K562 (cell line): ENCODE measurements around the gene PRKAG2. TPM values are rescaled to one million over a fixed set of nuclear protein-coding genes. Genes with fewer than 3 reads are reported as not detected.

ENCODE experiments used
- CBFA2T2 ChIP-seq: fragments of 450-650 bp; conservative IDR thresholded peaks from 2 replicates; pipeline ENCODE4 v1.6.1; 2017; ENCODE audit warnings: mild to moderate bottlenecking
- CHD2 ChIP-seq: IDR thresholded peaks from 2 replicates; pipeline ENCODE4 v1.6.1; 2011; ENCODE audit warnings: low read depth, low read length
- FOXM1 ChIP-seq, 2 experiments: fragments of 450-650 bp in 1 of 2; sonication (generic) in 1 of 2; formaldehyde crosslinking in 1 of 2; IDR thresholded peaks; 2 replicates each; pipeline versions ENCODE4 v1.6.1 to v1.9.0; 2017 to 2022; ENCODE audit warnings: low read depth in 2 of 2, mild to moderate bottlenecking in 2 of 2, missing genetic modification reagents in 1 of 2, moderate library complexity in 1 of 2
- HDAC1 ChIP-seq, 2 experiments: fragments of 450-650 bp; IDR thresholded peaks; 2 replicates each; pipeline ENCODE4 v1.6.1; 2016 to 2017; ENCODE audit warnings: inconsistent platforms in 1 of 2, mild to moderate bottlenecking in 1 of 2, moderate library complexity in 1 of 2
- KAT7 ChIP-seq: sonication (generic); formaldehyde crosslinking; IDR thresholded peaks from 2 replicates; pipeline ENCODE4 v1.8.0; 2022; ENCODE audit warnings: missing genetic modification reagents, mild to moderate bottlenecking, borderline replicate concordance
- MAFK ChIP-seq: IDR thresholded peaks from 2 replicates; pipeline ENCODE4 v1.6.1; 2011; ENCODE audit warnings: low read length, improper control_type of control experiment
- NRF1 ChIP-seq, 2 experiments: fragments of 450-650 bp; IDR thresholded peaks in 1 of 2; conservative IDR thresholded peaks in 1 of 2; 2 replicates each; pipeline ENCODE4 v1.6.1; 2014; ENCODE audit warnings: mild to moderate bottlenecking in 2 of 2
- POLR3G ChIP-seq: IDR thresholded peaks from 2 replicates; pipeline ENCODE4 v1.6.1; 2011; ENCODE audit not compliant: insufficient read length, insufficient replicate concordance; ENCODE audit errors: extremely low read depth
- SMAD1 ChIP-seq: fragments of 150-350 bp; IDR thresholded peaks from 2 replicates; pipeline ENCODE4 v1.6.1; 2014; ENCODE audit warnings: low read length, low read depth; ENCODE audit not compliant: partially characterized antibody
- SMAD2 ChIP-seq: fragments of 150-350 bp; IDR thresholded peaks from 2 replicates; pipeline ENCODE4 v1.6.1; 2014; ENCODE audit warnings: low read depth, mild to moderate bottlenecking, low read length
- SMAD4 ChIP-seq: fragments of 250-450 bp; sonication (Bioruptor Pico); conservative IDR thresholded peaks from 2 replicates; pipeline ENCODE4 v1.8.0; 2021; ENCODE audit warnings: inconsistent platforms, mild to moderate bottlenecking, moderate library complexity
- SMARCA5 ChIP-seq: fragments of 450-650 bp; IDR thresholded peaks from 2 replicates; pipeline ENCODE4 v1.6.1; 2016
- TAF1 ChIP-seq: IDR thresholded peaks from 2 replicates; pipeline ENCODE4 v1.6.1; 2011; ENCODE audit warnings: mild to moderate bottlenecking, low read length, moderate library complexity; ENCODE audit not compliant: insufficient read depth, control insufficient read depth, severe bottlenecking; ENCODE audit errors: extremely low read depth
- ZNF140 ChIP-seq: fragments of 250-450 bp; sonication (Bioruptor Pico); IDR thresholded peaks from 2 replicates; pipeline ENCODE4 v1.8.0; 2021; ENCODE audit warnings: moderate library complexity, mild to moderate bottlenecking, inconsistent platforms
- ZNF165 ChIP-seq: fragments of 250-450 bp; sonication (Bioruptor Pico); IDR thresholded peaks from 2 replicates; pipeline ENCODE4 v1.4.0; 2020; ENCODE audit warnings: borderline replicate concordance
- polyA plus RNA-seq, 8 experiments: library from polyadenylated mRNA; depleted of rRNA in 4 of 8; stranded (reverse) in 5 of 8; unstranded in 3 of 8; fragments of >200 nt; fragmentation: Nextera tagmentation in 2 of 8; fragmentation: Illumina TruSeq in 1 of 8; extraction: Ambion mirVana in 2 of 8; extraction: Trizol in 1 of 8; gene quantifications; 2 replicates each; pipeline versions ENCODE4 v1.2.1 to v1.2.3, GENCODE V29; 2011 to 2014; ENCODE audit warnings: inconsistent platforms in 1 of 8, missing spikeins in 1 of 8
- total RNA-seq, 7 experiments: library from RNA; depleted of rRNA in 6 of 7; stranded (reverse); fragments of >200 nt in 6 of 7; fragmentation: Illumina TruSeq in 2 of 7; extraction: Trizol in 2 of 7; gene quantifications; 2 replicates each; pipeline versions ENCODE4 v1.2.1 to v1.2.3, GENCODE V29; 2011 to 2021; ENCODE audit warnings: low replicate concordance in 1 of 7
- TF ChIP-seq, protein P1 (sequence below), 2 experiments: IDR thresholded peaks; 2 replicates each; pipeline ENCODE4 v1.6.1; 2012; ENCODE audit warnings: improper control_type of control experiment in 2 of 2, low read depth in 2 of 2, low read length in 2 of 2, borderline replicate concordance in 1 of 2
- TF ChIP-seq, protein P2 (sequence below): fragments of 200-800 bp; sonication (Bioruptor generic); IDR thresholded peaks from 2 replicates; pipeline ENCODE4 v1.6.1; 2017; ENCODE audit warnings: missing genetic modification characterization, missing compliant biosample characterization
- TF ChIP-seq, protein P3 (sequence below), 2 experiments: fragments of 450-650 bp in 1 of 2; sonication (generic) in 1 of 2; formaldehyde crosslinking; conservative IDR thresholded peaks; 2 replicates each; pipeline versions ENCODE4 v1.4.0 to v1.8.1; 2020 to 2022; ENCODE audit warnings: mild to moderate bottlenecking in 1 of 2, missing genetic modification reagents in 1 of 2

Gene PRKAG2
- total and polyA plus RNA-seq, 9 of the 15 experiments (the other 6 are each of a cell fraction or from before 2014, with no cell fraction given), result 0.99 to 5.6 (median 3.3) TPM

DNA sequence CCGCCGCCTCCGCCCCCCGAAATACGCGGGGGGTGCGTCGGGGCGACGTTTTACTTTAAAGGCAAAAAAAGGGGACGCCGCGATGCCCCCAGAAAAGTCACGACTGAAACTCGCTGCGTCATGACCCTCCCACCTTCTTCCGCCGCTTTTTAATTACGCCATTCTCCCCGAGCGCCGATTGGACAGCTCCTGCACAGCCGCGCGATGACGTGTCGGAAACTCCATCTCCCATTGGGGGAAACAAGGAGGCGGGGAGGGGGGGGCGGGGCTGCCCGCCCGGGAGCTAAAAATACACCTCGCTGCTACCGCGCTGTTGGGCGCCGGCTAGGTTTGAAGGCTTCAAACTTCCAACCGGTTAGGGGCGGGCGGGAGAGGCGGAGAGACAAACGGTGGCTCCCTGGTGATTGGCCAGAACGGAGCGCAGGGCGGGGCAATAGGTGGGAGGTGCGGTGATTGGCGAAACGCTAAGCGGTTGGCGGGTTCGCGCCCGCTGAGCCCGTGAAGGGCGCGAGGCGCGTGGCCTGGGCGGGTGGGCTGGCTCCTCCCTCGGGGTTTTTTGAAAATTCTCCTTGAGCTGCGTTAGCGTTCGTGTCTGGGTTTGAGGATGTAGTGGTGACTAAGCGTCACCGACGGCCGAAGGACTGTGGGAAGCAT, 357.0 kb downstream of the PRKAG2 start, which contains the start of gene RHEB (continued):
- TF ChIP-seq, protein P1, sequence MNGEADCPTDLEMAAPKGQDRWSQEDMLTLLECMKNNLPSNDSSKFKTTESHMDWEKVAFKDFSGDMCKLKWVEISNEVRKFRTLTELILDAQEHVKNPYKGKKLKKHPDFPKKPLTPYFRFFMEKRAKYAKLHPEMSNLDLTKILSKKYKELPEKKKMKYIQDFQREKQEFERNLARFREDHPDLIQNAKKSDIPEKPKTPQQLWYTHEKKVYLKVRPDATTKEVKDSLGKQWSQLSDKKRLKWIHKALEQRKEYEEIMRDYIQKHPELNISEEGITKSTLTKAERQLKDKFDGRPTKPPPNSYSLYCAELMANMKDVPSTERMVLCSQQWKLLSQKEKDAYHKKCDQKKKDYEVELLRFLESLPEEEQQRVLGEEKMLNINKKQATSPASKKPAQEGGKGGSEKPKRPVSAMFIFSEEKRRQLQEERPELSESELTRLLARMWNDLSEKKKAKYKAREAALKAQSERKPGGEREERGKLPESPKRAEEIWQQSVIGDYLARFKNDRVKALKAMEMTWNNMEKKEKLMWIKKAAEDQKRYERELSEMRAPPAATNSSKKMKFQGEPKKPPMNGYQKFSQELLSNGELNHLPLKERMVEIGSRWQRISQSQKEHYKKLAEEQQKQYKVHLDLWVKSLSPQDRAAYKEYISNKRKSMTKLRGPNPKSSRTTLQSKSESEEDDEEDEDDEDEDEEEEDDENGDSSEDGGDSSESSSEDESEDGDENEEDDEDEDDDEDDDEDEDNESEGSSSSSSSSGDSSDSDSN (IDR thresholded peaks at IDR 0.05; ENCODE audit: borderline replicate concordance in 1 of 2, low read depth in 2 of 2, low read length in 2 of 2), result 0 out of 4 replicates have a peak, but pooled peaks of 1 of the 2 experiments have one; percentile 34
- TF ChIP-seq, protein P2, sequence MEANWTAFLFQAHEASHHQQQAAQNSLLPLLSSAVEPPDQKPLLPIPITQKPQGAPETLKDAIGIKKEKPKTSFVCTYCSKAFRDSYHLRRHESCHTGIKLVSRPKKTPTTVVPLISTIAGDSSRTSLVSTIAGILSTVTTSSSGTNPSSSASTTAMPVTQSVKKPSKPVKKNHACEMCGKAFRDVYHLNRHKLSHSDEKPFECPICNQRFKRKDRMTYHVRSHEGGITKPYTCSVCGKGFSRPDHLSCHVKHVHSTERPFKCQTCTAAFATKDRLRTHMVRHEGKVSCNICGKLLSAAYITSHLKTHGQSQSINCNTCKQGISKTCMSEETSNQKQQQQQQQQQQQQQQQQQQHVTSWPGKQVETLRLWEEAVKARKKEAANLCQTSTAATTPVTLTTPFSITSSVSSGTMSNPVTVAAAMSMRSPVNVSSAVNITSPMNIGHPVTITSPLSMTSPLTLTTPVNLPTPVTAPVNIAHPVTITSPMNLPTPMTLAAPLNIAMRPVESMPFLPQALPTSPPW (CRISPR knock-in tag), result peak; percentile 93
- TF ChIP-seq SMAD2, result no peak
- peak in 1 of 2 experiments; percentile 78; a peak in 2 of 4 replicates for TF ChIP-seq HDAC1 (IDR thresholded peaks at IDR 0.05)
- TF ChIP-seq ZNF165 (CRISPR knock-in tag), result no peak
- no peak for TF ChIP-seq SMAD1
- TF ChIP-seq, protein P3, sequence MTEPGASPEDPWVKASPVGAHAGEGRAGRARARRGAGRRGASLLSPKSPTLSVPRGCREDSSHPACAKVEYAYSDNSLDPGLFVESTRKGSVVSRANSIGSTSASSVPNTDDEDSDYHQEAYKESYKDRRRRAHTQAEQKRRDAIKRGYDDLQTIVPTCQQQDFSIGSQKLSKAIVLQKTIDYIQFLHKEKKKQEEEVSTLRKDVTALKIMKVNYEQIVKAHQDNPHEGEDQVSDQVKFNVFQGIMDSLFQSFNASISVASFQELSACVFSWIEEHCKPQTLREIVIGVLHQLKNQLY (CRISPR knock-in tag; conservative IDR thresholded peaks at IDR 0.05), result 0 out of 4 replicates have a peak, but pooled peaks of 1 of the 2 experiments have one; percentile 74
- TF ChIP-seq ZNF140 (CRISPR knock-in tag), result no peak
- peak; percentile 59; the same call in 1 of the 2 replicates for TF ChIP-seq MAFK
- peak; percentile 98 for TF ChIP-seq FOXM1 (IDR thresholded peaks at IDR 0.05; ENCODE audit: low read depth)
- TF ChIP-seq FOXM1 (CRISPR knock-in tag; IDR thresholded peaks at IDR 0.05; ENCODE audit: low read depth), result no peak
- peak; percentile 41; the same call in 1 of the 2 replicates for TF ChIP-seq CBFA2T2
- peak; percentile 27 for TF ChIP-seq SMAD4 (CRISPR knock-in tag)
- TF ChIP-seq CHD2, result peak; percentile 13; the same call in 1 of the 2 replicates
- TF ChIP-seq SMARCA5, result no peak
- TF ChIP-seq TAF1, result peak; percentile 47
- TF ChIP-seq NRF1 (conservative IDR thresholded peaks at IDR 0.05 in 1 of 2, IDR thresholded peaks at IDR 0.05 in 1 of 2), result peak; percentile 81
- no peak for TF ChIP-seq POLR3G
- peak; percentile 57; the same call in 1 of the 2 replicates for TF ChIP-seq KAT7 (CRISPR knock-in tag)
